NCI-H2029 (cell line): Measurements from ENCODE around the gene TEX19.

Experiments used
- DNase-seq: peaks from one replicate; lab custom pipeline; 2025; lab: John Stamatoyannopoulos, UW

Gene TEX19

DNA sequence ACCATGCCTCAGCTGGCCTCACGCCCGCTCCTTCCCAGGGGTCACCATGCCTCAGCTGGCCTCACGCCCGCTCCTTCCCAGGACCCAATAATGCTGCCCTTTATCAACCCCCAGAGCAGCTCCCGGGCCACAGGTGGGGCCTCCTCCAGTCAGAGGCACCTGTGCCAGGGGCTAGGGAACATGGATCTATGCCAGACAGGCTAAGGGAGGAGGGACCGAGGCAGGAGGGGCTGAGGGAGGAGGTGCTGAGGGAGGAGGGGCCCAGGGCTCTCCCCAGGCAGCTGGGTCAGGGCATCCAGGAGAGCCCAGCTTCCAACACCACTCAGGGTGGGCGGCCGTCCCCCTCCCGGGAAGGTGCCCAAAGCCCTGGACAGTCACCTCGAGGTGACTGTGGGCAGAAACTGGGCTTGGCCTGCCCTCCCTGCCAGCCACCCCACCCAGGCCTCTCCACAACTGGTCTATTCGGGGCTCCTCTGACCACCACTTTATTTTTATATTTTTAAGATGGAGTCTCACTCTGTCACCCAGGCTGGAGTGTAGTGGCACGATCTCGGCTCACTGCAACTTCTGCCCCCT, 31.9 kb downstream of the TEX19 start:
- DNase-seq: no peak

DNA sequence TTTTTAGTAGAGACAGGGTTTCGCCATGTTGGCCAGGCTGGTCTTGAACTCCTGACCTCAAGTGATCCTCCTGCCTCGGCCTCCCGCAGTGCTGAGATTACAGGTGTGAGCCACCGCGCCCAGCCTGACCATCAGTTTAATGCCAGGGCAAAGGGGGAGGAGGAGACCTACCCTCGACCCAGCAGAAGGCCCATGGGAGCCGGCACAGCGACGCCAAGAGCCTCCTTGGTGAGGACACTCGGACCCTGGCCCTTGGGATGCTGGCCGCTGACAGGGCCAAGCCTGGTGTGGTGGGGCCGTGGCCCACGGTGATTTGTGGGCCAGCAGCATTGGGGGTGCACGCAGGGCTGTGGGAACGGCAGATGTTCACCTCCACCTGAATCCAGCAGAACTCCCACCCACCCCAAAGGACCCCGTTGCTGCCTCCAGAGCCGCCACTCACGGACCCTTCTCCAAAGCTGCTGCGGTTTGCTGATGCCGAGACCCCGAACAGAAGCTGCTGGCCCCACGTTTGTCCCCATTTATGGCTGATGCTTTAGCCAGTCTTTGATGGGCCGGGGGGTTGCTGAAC, 32.5 kb downstream of the TEX19 start:
- DNase-seq: no peak

DNA sequence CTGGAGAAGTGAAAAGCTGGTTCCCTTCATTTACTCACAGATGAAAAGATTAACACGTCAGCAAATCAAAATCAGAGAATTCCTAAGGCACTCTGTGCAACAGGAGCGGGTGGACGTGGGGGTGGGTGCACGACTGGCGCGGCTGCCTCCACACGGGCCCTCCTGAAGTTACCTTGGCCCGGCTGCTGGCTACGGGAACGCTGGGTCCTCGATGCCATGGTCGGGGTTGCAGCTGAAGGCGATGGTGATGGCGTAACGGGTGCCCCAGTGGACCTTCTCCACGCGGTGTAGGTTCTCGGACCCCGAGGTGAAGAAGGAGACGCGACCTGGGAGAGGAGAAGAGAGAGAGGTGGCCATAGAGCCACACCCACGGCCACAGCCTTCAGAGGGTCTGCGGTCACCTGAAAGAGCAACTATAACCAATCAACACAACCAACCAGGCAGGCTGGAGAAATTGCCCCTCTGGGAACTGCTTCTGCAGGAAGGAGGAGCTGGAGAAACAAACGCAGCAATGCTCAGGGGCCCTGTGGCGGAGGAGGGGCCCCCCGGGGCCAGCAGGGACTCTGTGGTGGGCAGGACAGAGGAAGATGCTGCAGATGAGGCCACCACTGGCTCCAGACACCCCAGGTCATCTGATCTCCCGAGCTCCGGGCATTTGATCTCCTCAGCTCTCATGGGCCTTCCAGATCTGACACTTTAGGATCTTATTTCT, 33.3 kb downstream of the TEX19 start:
- no peak for DNase-seq

DNA sequence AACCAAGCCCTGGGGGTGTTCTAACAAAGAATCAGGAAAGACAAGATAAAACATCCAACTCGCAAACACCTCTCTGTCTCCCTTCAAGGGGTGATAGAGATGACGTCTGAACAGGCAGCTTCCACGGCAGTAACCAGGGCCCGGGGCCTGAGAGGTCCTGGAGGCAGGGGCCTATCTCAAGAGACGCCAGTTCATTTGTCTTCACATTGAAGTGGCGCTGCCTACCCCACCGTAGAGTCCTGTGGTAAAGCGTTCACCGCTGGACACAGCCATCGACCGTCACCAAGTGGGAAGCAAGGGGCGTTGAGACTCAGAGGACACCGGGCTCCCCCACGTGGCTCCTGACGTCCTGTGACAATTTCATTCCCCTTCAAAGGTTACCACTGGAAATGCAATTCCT, 33.9 kb downstream of the TEX19 start:
- DNase-seq: no peak

DNA sequence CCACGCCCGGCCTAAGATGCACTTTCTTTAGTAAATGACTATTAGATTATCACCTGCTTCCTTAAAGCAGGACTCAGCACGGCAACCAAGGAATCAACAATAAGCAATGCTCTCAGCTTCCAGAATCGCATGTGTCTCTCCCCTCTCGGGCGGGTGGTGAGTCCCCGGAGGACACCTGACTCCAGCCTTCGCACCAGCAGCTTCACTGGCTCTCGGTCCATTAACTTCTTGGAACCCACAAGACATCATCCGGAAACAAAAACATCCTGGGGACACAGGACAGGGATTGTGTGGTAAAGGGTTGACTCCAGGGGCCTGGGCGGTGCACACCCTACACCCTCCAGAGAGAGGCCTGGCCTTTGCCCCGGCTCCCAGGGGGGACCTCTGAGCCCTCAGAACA, 35.2 kb downstream of the TEX19 start:
- DNase-seq: no peak

DNA sequence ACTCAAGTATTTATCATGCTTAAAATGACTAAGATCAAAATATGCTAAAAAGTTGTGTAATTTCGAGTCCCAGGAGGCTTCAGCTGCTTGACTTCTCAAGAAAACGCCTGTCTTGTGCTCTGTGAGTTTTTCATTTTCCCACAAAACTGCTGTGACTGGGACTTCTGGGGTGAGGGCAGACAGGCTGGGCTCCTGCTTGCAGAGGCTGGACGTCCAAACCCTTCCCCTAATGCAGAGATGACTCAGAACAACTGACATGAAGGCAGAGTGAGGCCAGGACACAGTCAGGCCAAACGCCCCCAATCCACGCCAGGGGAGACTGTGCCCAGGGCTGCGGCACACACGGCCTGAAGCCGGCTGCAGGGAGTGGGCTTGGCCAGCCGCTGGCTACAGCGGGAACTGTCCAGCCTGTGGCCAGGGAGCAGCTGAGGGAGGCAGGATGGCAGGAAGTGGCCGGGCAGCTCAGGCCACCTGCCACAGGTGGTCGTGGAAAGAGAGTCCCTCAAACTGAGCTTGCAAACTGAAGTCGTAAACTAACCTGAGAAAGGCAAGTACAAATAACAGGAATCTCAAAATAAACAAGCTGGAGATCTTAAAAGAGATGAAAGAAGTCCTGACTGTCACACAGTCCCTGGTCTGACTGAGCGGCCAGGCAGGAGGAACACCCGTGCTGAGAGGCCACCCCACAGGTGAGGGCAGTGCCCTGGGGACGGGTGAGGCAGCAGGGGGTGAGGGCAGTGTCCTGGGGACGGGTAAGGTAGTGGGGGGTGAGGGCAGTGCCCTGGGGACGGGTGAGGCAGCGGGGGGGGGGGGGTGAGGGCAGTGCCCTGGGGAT, 37.8 kb downstream of the TEX19 start:
- no peak for DNase-seq

DNA sequence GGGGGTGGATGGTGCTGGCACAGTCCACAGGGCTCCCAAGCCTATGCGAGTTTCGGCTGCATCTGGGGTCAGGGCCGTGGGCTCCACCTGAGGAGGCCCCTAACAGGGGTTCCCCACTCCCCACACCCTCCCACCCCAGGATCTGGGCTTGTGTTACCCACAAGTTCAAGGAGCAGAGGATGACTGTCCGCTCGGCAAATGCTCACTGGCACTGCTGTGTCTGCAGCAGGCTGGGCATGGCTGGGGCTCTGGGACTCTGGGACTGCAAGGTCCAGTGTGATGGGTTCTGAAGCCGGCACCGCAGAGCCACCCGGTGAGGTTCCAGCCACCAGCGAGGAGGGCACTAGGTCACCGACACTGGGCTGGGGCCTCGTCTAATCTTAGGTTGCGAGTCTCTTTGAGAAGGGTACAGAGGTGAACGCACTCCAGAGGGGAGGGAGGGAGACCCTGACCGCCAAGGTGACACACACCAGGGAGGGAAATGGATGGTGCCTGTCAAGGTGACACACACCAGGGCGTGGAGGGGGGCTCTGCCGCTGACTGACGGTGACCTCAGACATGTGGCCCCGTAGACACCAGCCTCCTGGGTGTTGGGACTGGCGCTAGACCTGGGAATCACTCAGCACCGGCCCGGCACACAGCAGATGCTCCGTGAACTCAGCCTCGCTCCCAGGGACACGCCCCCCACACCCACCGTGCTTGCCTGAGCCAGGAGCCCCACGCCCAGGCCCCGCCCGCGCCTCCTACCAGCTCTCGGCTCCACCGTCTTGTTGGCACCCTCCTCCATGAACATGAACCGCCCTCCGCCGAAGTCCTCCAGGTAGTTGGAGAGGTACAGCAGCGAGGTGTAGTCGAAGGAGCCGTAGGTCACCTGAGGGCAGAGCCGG, 38.6 kb downstream of the TEX19 start:
- no peak for DNase-seq

DNA sequence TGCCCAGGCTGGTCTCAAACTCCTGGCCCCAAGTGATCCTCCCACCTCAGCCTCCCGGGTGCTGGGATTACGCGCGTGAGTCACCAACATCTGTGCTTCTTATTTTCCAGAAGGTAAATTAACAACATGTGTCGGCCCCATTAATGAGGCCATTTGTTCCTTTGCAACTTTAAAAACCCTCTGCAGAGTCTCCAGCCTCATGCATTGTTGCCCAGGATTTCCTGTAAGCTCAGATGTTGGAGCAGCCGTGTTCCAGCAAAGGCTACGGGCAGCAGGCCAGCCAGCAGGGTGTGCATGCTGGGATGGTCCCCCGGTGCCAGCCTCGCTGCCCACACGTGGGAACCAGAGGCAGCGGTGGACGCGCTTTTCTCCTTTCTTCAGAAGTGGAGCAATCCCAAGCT, 40.0 kb downstream of the TEX19 start:
- no peak for DNase-seq

DNA sequence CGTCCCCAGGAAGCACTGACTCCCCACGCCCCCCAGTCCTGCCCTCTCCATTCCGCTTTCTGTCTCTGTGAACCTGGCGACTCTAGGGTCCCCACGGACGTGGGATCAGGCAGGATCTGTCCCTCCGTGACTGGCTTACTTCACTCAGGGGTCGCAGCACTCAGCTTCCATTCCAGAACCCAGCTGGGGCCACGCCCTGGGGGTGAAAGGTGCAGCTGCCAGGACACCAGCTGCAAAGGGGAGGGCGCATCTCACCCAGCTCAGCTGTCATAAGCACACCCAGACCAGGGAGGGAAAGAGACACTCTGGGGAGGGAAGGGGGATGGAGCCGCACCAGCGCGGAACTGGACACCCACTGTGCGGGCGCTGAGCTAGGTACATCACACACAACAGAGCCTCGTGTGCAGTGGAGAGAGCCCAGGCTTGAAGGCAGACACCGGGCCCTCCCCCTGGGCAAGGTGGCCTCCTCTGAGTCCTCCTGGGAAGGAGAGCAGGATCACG, 40.6 kb downstream of the TEX19 start:
- DNase-seq: no peak

DNA sequence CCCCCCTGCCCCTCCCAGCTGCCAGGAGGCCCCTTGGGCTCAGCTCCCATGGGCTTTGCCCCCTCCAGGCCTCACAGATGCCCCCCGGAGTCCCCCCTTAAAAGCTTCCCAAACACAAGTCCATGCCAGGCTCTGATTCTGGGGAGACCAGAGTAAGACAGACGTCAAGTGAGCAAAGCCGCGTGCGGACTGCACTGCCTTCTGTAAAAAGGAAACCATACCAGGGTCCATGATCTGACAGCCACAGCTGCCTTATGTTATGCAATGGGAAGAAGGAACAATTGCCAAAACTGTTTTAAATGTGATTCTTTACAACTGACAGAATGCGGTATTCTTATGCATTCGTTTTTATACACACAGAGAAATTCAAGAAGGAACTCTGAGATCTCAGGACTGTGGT, 41.2 kb downstream of the TEX19 start:
- no peak for DNase-seq

DNA sequence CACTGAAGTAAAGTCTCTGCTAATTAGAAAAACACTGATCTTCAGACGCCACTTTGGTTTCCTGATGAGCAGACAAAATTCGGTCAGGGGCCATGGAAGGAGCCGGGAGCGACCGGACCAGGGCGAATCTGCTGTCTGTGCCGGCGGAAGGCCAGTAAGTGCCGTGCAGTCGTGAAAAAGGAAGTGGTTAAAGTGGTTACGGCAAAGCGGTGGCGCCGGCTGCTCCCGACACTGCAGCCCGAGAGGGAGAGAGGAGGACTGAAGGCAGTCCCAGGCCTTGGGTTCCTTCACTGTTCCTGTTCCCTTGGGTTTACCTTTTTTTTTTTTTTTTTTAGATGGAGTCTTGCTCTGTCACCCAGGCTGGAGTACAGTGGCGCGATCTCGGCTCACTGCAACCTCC, 41.8 kb downstream of the TEX19 start:
- DNase-seq: no peak

DNA sequence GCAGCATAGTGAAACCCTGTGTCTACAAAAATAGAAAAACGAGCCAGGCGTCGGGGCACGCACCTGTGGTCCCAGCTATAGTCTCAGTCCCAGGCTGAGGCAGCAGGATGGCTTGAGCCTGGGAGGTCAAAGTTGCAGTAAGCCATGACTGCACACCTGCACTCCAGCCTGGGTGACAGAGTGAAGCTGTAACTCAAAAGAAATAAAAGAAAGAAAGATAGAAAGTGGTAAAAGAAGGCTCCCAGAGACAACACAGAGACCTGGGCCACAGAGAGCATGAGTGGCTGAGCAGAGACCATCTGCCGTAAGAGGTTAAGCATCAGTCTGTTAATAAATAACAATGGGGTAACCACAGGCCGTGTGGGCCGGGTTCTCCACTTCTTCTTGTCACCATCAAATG, 43.8 kb downstream of the TEX19 start:
- DNase-seq: no peak

DNA sequence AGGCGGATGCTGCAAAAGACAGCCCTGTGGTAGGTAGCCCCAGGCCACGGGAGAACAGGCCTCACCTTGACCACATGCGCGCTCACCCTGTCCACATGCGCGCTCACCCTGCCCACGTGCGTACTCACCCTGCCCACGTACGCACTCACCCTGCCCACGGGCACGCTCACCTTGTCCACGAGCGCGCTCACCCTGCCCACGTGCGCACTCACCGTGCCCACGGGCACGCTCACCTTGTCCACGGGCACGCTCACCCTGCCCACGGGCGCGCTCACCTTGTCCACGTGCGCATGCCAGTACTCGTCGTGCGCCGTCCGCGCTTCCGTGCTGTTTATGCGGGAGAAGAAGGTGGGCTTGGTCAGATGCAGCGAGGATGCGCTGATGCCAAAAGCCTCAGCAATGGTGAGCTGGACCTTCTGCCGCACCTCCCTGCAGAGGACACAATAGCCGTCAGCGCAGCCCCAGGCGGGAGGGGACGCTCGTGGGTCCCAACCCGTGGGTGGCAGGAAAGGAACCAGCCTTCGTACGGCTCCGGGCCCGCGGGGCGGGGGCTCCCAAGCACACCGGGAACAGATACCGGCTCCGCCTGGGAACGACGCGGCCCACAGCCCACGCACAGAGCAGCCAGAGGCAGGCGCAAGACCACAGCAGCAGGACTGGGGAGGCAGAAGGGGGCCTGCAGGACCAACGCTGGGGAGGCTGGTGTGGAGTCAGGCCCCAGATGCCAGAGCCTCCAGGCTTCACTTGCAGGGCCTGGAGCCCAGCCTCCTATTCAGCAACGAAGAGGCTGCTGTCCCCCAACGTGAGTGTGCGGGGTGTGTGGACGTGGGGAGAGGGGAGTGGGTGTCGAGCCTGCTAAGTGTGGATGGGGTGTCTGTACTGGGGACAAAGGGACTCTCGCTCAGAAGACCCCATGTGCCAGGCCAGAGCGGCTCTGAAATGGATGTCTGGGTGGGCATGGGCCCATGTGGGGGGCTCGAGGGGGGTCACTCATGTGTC, 44.9 kb downstream of the TEX19 start:
- no peak for DNase-seq

DNA sequence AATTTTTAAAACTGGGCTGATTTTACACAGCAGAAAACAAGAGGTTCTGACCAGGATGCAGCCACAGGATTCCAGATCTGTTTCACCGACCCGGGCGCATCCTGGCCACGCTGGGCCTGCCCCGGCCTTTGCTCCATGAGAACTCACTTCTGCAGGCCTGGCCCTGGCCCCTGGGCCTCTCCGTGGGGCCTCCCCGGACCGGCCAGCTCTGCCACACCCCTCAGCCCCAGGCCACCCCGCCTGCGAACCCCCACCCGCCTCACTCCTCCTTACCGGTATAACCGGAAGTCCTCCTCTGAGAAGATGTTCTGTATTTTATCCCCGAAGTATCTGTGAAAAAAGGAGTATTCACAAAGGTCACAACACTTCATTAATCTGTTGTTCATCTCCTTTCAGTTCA, 46.0 kb downstream of the TEX19 start:
- no peak for DNase-seq

DNA sequence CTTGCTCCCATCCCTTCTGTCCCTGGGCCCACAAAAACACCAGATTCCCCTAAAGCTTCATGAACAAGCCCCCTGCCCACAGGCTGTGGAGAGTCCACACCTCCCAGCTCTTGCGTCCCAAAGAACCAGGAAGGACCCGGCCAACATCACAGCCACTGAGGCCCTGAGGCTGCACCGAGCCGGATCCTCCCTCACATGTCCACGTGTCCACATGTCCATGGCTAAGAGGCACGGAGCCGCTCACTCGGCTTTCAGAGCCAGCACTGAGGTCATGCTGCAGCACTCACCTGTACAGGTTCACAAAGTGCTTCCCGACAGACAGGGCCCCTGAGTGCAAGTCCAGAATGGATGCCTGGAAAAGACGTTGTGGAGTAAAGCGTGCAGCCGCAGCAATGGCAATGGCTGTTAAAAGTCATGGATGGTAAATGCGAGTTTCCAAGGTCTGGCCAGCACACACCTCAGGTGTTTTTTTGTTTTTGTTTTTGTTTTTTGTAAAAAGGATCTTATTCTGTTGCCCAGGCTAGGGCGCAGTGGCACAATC, 47.2 kb downstream of the TEX19 start:
- DNase-seq: no peak

DNA sequence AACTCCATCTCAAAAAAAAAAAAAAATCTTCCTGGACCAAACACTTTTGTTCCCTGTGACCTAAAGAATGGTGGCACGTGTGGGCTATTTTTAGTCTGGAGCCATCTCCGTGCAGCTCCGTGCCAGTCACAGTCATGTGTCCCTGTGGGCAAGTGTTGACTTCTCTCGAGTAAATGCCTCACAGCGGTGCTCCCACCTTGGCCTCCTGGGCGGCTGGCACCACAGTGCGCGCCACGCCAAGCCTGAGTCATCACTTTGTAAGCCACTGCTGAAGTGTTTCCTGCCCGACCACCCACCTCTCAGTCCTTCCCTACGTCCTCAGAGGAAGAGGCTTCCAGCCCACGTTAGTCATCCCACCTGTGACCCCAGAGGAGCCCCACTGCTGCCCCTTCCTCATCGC, 48.2 kb downstream of the TEX19 start:
- no peak for DNase-seq

DNA sequence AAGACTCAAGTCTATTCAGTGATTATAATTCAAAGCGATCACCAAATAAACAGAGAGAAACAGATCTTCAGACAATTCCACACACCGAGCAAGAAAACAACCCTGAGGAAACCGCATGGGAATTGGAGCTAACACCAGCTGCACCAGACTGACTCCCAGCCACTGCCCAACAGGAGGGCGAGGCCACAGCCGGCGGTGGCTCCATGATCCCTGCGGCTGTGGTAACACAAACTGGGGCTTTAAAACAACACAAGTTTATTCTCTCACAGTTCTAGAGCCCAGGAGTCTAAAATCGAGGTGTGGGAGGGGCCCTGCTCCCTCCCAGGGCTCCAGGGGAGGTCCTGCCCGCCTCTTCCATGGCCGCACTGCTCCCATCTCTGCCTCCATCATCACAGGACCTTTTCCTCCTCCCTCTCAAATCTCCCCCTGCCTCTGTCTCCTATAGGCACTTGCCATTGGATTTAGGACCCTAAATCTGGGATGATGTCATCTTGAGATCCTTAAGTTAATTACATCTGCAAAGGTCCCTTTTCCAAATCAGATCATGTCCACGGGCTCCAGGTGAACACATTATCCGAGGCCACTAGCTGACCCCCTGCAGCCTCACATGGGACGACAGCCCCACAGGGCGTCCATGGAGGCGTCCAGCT, 49.4 kb downstream of the TEX19 start:
- no peak for DNase-seq

DNA sequence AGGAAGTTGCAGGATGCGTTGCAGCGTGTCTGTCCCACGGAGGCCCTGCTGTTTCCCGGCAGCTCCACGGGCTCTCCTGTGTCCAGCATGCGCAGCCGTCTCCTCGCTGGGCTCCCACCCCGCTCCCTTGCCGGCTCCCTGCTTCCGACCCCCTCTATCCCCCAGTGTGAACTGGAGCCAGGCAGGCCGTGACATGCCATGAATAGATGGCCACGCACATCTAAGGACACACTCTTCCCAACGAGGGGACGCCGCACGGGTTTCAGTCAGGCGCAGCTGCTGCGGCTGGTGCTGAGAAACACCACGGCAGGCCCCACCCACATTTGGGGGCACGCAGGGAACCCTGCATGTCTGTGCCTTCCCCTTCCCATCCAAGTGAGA, 49.9 kb downstream of the TEX19 start:
- DNase-seq: no peak

DNA sequence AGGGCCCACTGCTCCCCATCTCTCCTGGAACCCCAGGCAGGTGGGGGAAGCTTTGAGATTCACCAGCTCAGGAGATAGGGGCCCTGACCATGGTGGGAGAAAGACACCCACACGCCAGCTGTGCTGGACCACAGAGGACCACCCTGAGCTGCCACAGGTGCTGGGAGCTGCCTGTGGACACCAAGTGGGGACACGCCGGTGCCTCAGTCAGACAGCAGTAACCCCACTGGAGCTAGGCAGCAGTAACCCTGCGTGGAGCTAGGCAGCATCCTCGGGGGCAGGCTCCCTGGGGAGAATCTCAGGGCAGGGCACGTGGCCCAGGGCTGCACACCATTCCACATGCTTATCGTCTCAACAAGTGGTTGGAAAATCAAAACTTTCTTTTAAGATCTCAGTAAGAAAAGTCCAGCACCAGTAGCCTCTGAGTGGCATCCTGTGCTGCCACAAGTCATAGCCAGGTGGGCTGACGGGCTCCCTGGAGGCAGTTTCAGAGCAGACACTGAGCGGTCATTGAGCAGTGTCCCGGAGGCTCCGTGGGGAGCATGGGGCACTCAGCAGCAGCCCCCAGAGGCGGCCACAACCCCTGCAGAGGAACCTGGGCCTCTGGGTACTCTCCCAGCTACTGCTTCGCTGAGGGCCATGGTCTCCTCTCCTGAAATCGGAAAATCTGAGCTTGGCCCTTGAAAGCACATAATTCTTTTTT, 51.1 kb downstream of the TEX19 start:
- no peak for DNase-seq
